WERI-Rb-1 (cell line): ENCODE measurements around the gene MELK.
"Not testable (repeated sequence)": the region's sequence is repeated elsewhere in the genome, so short reads cannot be mapped to it uniquely, and the experiment has no call there.

ENCODE experiments used
- DNase-seq: peaks from one replicate; pipeline ENCODE4 v3.0.0-alpha.2; 2020
- H3K27ac ChIP-seq: fragments of 250-450 bp; sonication (Bioruptor Pico); 2 replicates; pipeline ENCODE4 v1.5.1; 2020; ENCODE audit warnings: mild to moderate bottlenecking, moderate library complexity
- H3K27me3 ChIP-seq: fragments of 250-450 bp; sonication (Bioruptor Pico); 2 replicates; pipeline ENCODE4 v1.5.1; 2021; ENCODE audit warnings: mild to moderate bottlenecking, low read depth, moderate library complexity; ENCODE audit not compliant: insufficient read depth, severe bottlenecking
- H3K36me3 ChIP-seq: fragments of 250-450 bp; sonication (Bioruptor Pico); 2 replicates; pipeline ENCODE4 v1.5.1; 2020; ENCODE audit warnings: mild to moderate bottlenecking, moderate library complexity
- H3K4me3 ChIP-seq: 2 replicates; pipeline ENCODE4 v1.5.1; 2011; ENCODE audit warnings: low read depth, mild to moderate bottlenecking, control low read depth, low read length
- H3K9me3 ChIP-seq: fragments of 250-450 bp; sonication (Bioruptor Pico); 2 replicates; pipeline ENCODE4 v1.5.1; 2021; ENCODE audit warnings: mild to moderate bottlenecking, moderate library complexity; ENCODE audit not compliant: severe bottlenecking
- TF ChIP-seq, protein P1 (sequence below): IDR thresholded peaks from 2 replicates; pipeline ENCODE4 v1.5.1; 2011; ENCODE audit warnings: low read depth, mild to moderate bottlenecking, control low read depth, inconsistent platforms, low read length

Gene MELK

DNA sequence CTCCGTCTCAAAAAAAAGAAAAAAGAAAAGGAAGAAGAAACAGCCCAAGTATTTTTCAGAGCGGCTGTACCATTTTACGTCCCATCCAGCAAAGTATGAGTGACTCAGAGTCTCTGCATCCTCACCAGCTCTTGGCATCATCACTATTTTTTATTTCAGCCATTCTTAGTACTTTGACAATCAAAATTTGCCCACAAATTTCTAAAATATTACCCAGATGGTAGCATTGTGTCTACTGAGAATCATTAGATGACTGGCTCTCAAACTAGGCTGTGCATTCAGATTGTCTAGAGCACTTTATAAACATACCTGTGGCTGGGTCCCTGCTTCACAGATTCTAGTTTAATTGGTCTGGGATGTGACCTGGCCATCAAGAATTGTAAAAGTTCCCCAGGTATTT, 21.6 kb upstream of the MELK start:
- Histone ChIP-seq H3K4me3 (no peak overlapping the region), H3K27ac (no peak overlapping the region), H3K36me3 (no peaks in the 10 kb centered on the region), H3K27me3 (no peaks in the 10 kb centered on the region), H3K9me3 (no peaks in the 10 kb centered on the region)
- TF ChIP-seq, protein P1, sequence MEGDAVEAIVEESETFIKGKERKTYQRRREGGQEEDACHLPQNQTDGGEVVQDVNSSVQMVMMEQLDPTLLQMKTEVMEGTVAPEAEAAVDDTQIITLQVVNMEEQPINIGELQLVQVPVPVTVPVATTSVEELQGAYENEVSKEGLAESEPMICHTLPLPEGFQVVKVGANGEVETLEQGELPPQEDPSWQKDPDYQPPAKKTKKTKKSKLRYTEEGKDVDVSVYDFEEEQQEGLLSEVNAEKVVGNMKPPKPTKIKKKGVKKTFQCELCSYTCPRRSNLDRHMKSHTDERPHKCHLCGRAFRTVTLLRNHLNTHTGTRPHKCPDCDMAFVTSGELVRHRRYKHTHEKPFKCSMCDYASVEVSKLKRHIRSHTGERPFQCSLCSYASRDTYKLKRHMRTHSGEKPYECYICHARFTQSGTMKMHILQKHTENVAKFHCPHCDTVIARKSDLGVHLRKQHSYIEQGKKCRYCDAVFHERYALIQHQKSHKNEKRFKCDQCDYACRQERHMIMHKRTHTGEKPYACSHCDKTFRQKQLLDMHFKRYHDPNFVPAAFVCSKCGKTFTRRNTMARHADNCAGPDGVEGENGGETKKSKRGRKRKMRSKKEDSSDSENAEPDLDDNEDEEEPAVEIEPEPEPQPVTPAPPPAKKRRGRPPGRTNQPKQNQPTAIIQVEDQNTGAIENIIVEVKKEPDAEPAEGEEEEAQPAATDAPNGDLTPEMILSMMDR: no peak
- DNase-seq: no peak

DNA sequence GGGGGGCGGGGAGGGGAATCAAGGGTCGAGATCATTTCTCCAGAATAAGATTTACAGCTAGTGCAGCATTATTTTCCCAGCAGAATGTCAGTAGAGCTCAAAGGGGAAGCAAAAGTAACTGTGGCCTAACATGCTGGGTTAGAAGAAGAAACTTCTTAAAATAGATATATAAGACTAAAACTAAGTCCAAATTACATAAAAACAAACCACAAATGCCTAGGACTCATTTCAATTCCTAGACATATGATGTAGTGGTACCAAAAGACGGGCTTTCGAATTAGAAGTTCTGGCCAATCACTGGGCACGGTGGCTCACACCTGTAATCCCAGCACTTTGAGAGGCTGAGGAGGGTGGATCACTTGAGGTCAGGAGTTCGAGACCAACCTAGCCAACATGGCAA, 20.8 kb upstream of the MELK start:
- no peak for DNase-seq
- H3K27me3 ChIP-seq: no peaks in the 10 kb centered on the region
- H3K4me3 ChIP-seq: no peak overlapping the region
- H3K36me3 ChIP-seq: no peaks in the 10 kb centered on the region
- TF ChIP-seq, protein P1: no peak
- H3K9me3 ChIP-seq: no peaks in the 10 kb centered on the region
- no peak overlapping the region for H3K27ac ChIP-seq

DNA sequence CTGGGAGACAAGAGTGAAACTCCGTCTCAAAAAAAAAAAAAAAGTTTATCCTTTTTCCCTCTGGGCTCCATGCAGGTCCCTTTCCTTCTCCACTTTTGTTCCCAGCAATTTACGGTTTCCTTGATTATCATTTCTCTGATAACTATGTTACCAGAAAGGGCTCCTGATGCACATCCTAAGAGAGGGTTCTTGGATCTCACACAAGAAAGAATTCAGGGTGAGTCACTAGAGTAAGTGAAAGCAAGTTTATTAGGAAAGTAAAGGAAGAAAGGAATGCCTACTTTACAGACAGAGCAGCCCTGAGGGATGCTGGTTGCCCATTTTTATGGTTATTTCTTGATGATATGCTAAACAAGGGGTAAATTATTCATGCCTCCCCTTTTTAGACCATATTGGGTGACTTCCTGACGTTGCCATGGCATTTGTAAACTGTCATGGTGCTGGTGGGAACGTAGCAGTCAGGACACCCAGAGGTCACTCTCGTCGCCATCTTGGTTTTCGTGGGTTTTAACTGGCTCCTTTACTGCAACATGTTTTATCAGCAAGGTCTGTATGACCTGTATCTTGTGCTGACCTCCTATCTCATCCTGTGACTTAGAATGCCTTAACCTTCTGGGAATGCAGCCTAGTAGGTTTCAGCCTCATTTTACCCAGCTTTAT, 13.5 kb upstream of the MELK start:
- DNase-seq: no peak
- TF ChIP-seq, protein P1: no peak
- Histone ChIP-seq H3K27me3 (no peaks in the 10 kb centered on the region), H3K9me3 (no peaks in the 10 kb centered on the region), H3K4me3 (no peak overlapping the region), H3K27ac (no peak overlapping the region), H3K36me3 (no peaks in the 10 kb centered on the region)

DNA sequence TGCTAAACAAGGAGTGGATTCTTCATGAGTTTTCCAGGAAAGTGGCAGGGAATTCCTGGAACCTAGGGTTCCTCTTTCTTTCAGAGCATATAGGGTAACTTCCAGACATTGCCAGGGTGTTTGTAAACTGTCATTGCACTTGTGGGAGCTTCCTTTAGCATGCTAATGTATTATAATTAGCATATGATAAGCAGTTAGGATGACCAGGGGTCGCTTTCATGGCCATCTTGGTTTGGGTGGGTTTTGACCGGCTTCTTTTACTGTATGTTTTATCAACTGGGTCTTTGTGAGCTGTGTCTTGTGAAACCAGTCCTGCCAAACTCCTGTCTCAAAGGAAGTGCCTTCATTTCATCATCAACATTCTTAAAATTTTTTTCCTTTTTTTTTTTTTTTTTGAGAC, 11.9 kb upstream of the MELK start:
- Histone ChIP-seq H3K27ac (no peak overlapping the region), H3K36me3 (no peaks in the 10 kb centered on the region), H3K9me3 (no peaks in the 10 kb centered on the region), H3K4me3 (no peak overlapping the region), H3K27me3 (no peaks in the 10 kb centered on the region)
- TF ChIP-seq, protein P1: no peak
- DNase-seq: no peak

DNA sequence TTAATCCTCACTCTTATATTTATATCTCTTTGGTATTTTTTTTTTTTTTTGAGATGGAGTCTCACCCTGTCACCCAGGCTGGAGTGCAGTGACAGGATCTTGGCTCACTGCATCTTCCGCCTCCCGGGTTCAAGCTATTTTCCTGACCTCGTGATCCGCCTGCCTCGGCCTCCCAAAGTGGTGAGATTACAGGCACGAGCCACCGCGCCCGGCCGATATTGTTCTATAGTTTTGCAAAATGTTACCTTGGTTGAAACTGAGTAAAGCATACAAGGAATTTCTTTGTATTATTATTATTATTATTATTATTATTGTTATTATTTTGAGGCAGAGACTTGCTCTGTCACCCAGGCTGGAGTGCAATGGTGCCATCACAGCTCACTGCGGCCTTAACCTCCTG, 9.9 kb upstream of the MELK start:
- not testable (repeated sequence) for DNase-seq, H3K9me3 ChIP-seq, H3K4me3 ChIP-seq, H3K27me3 ChIP-seq, H3K27ac ChIP-seq, H3K36me3 ChIP-seq

DNA sequence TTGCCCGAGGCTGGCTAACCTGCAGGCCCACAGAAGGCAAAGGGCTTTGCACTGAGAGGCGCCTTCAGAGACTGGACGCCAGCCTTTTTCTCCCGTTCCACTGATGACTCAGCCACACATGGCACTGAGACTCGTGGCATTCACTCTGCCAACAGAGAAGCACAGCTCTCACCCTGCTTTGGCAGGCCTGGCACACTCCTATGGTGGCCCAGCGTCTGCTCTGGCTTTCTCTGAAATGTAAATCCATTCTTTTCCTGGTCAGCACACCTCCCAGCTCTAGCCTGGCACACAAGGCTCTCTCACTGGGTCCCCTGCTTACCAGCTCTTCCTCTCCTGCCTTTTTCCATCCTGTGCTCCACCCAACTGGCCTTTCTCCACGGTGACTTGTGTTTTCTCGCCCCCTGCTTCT, 5.9 kb upstream of the MELK start:
- DNase-seq: no peak
- Histone ChIP-seq H3K27me3 (no peaks in the 10 kb centered on the region), H3K36me3 (no peaks in the 10 kb centered on the region), H3K4me3 (no peak overlapping the region), H3K9me3 (no peaks in the 10 kb centered on the region), H3K27ac (no peak overlapping the region)
- TF ChIP-seq, protein P1: no peak

DNA sequence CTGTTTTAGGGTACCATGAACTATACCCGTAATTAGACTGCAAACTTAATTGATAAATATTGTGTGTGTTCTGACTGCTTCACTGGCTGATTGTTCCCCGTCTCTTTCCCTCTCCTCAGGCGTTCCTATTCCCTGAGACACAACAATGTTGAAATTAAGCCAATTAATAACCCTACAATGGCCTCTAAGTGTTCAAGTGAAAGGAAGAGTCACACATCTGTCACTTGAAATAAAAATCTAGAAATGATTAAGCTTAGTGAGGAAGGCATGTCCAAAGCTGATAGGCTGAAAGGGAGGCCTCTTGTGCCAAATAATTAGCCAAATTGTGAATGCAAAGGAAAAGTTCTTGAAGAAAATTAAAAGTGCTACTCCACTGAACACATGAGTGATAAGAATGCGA, 4.0 kb upstream of the MELK start:
- H3K36me3 ChIP-seq, DNase-seq, H3K27me3 ChIP-seq, H3K27ac ChIP-seq, H3K9me3 ChIP-seq, H3K4me3 ChIP-seq: not testable (repeated sequence)
